Peyer's patch (tissue), 4 donors: ENCODE measurements around the gene SNX24. TPM values are rescaled to one million over a fixed set of nuclear protein-coding genes. Genes with fewer than 3 reads are reported as not detected.
A peak's percentile ranks its signal among the peaks of the same experiment; 100 is the strongest.
"Not testable (repeated sequence)": the region's sequence is repeated elsewhere in the genome, so short reads cannot be mapped to it uniquely, and the experiment has no call there.

Source experiments
- DNase-seq, 3 donors: peaks; one replicate each; pipeline ENCODE4 v3.0.0-alpha.2; 2017 to 2019
- H3K27ac ChIP-seq, 4 donors: fragments of 200-600 bp; sonication (generic); one replicate each; pipeline ENCODE4 v1.5.1; 2016 to 2019
- H3K27me3 ChIP-seq, 2 donors: fragments of 200-600 bp; sonication (generic); one replicate each; pipeline ENCODE4 v1.5.1; 2019
- H3K36me3 ChIP-seq, 3 donors: fragments of 200-600 bp; sonication (generic); one replicate each; pipeline ENCODE4 v1.5.1; 2016 to 2019
- H3K4me1 ChIP-seq, 4 donors: fragments of 200-600 bp; sonication (generic); one replicate each; pipeline ENCODE4 v1.5.1; 2016 to 2019
- H3K4me3 ChIP-seq, 4 donors: fragments of 200-600 bp; sonication (generic); 1 replicate in 3 of 4; 2 replicates in 1 of 4; pipeline ENCODE4 v1.5.1; 2016 to 2019; ENCODE audit warnings: mild to moderate bottlenecking in 1 of 4
- H3K9me3 ChIP-seq, 4 donors: fragments of 200-600 bp; sonication (generic); one replicate each; pipeline ENCODE4 v1.5.1; 2016 to 2019; ENCODE audit warnings: mild to moderate bottlenecking in 1 of 4
- CTCF ChIP-seq, 6 experiments: fragments of 450-650 bp in 4 of 6; fragments of 200-600 bp in 2 of 6; sonication (generic) in 1 of 6; IDR thresholded peaks; one replicate each; pipeline ENCODE4 v1.5.1; 2017 to 2019; ENCODE audit warnings: antibody characterized with exemption in 6 of 6, mild to moderate bottlenecking in 3 of 6, moderate library complexity in 1 of 6
- POLR2A ChIP-seq, 2 donors: fragments of 450-650 bp; IDR thresholded peaks; one replicate each; pipeline ENCODE4 v1.5.1; 2017; ENCODE audit warnings: antibody characterized with exemption in 2 of 2, mild to moderate bottlenecking in 2 of 2, moderate library complexity in 2 of 2
- total RNA-seq, 4 donors: library from RNA; depleted of rRNA; stranded (reverse); fragments of >200 nt; gene quantifications; one replicate each; pipeline ENCODE4 v1.1.0, GENCODE V29; 2016

The SNX24 gene
- total RNA-seq, 4 donors from 2014 or later: 19.4 to 45.5 (median 29.3) TPM

- Histone ChIP-seq H3K9me3 (no peaks in the 10 kb centered on the region), H3K27me3 (no peaks in the 10 kb centered on the region), H3K36me3 (no peaks in the 10 kb centered on the region), H3K4me1 (peaks cover 0 to 10% (median 4%) of the 10 kb centered on the region in 4 donors), H3K27ac (peak overlapping the region; percentile 79 to 92 (median 85)), H3K4me3 (peak overlapping the region; percentile 76 to 95 (median 82))
- TF ChIP-seq POLR2A (IDR thresholded peaks at IDR 0.05): no peak
- no peak for TF ChIP-seq CTCF (IDR thresholded peaks at IDR 0.05)
- peak in 1 of 3 donors; percentile 53 for DNase-seq
Measured at GRCh38 chr5:122844136-122844909, 1.1 kb upstream of the SNX24 start.

- no peaks in the 10 kb centered on the region for H3K27me3 ChIP-seq
- TF ChIP-seq CTCF (IDR thresholded peaks at IDR 0.05): no peak
- TF ChIP-seq POLR2A (IDR thresholded peaks at IDR 0.05): no peak
- H3K36me3 ChIP-seq: no peaks in the 10 kb centered on the region
- H3K4me1 ChIP-seq: peaks cover 0 to 10% (median 4%) of the 10 kb centered on the region in 4 donors
- peak overlapping the region; percentile 79 to 92 (median 85) for H3K27ac ChIP-seq
- H3K9me3 ChIP-seq: no peaks in the 10 kb centered on the region
- peak in 1 of 3 donors; percentile 48 for DNase-seq
- H3K4me3 ChIP-seq: peak overlapping the region; percentile 76 to 95 (median 82)
Measured at GRCh38 chr5:122844910-122845228, 544 bp upstream of the SNX24 start.

- no peaks in the 10 kb centered on the region for H3K9me3 ChIP-seq
- DNase-seq: no peak
- peaks cover 0 to 10% (median 4%) of the 10 kb centered on the region in 4 donors for H3K4me1 ChIP-seq
- H3K4me3 ChIP-seq: peak overlapping the region; percentile 76 to 95 (median 82)
- no peaks in the 10 kb centered on the region for H3K27me3 ChIP-seq
- H3K36me3 ChIP-seq: no peaks in the 10 kb centered on the region
- peak overlapping the region; percentile 79 to 92 (median 85) for H3K27ac ChIP-seq
- no peak for TF ChIP-seq POLR2A (IDR thresholded peaks at IDR 0.05)
- TF ChIP-seq CTCF (IDR thresholded peaks at IDR 0.05): no peak
Measured at GRCh38 chr5:122846051-122846550, 688 bp downstream of the SNX24 start.

- Histone ChIP-seq H3K4me3 (no peak overlapping the region), H3K9me3 (no peaks in the 10 kb centered on the region), H3K27ac (no peak overlapping the region), H3K36me3 (no peaks in the 10 kb centered on the region), H3K27me3 (no peaks in the 10 kb centered on the region), H3K4me1 (peaks cover 0 to 10% (median 4%) of the 10 kb centered on the region in 4 donors)
- no peak for DNase-seq
- TF ChIP-seq POLR2A (IDR thresholded peaks at IDR 0.05): no peak
- TF ChIP-seq CTCF (IDR thresholded peaks at IDR 0.05): no peak
Measured at GRCh38 chr5:122847687-122848081, 2.3 kb downstream of the SNX24 start.

- no peaks in the 10 kb centered on the region for H3K36me3 ChIP-seq
- H3K27ac ChIP-seq: no peak overlapping the region
- no peaks in the 10 kb centered on the region for H3K27me3 ChIP-seq
- H3K4me1 ChIP-seq: peaks cover 0 to 4% (median 0%) of the 10 kb centered on the region in 4 donors
- TF ChIP-seq CTCF (IDR thresholded peaks at IDR 0.05): no peak
- TF ChIP-seq POLR2A (IDR thresholded peaks at IDR 0.05): no peak
- no peak overlapping the region for H3K4me3 ChIP-seq
- DNase-seq: no peak
- H3K9me3 ChIP-seq: no peaks in the 10 kb centered on the region
Measured at GRCh38 chr5:122849771-122850170, 4.4 kb downstream of the SNX24 start.

DNA sequence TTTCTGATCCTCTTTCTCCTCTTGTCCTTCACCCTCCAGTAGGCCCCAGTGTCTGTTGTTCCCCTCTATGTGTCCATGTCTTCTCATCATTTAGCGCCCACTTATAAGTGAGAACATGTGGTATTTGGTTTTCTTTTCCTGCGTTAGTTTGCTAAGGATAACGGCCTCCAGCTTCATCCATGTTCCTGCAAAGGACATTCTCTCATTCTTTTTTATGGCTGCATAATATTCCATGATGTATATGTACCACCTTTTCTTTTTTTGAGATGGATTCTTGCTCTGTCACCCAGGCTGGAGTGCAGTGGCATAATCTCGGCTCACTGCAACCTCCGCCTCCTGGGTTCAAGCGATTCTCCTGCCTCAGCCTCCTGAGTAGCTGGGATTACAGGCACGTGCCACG, 12.1 kb downstream of the SNX24 start:
- H3K27me3 ChIP-seq, H3K4me1 ChIP-seq, H3K4me3 ChIP-seq, H3K27ac ChIP-seq, H3K9me3 ChIP-seq, H3K36me3 ChIP-seq, DNase-seq: not testable (repeated sequence)
